ENCODE data around the gene NADSYN1.

The NADSYN1 gene

GRCh38 chr11:71438650-71439049 lies 14.4 kb upstream of the NADSYN1 start:
- H2AFZ ChIP-seq (ENCODE audit: low read length): no peak overlapping the region
- TF ChIP-seq, protein P1, sequence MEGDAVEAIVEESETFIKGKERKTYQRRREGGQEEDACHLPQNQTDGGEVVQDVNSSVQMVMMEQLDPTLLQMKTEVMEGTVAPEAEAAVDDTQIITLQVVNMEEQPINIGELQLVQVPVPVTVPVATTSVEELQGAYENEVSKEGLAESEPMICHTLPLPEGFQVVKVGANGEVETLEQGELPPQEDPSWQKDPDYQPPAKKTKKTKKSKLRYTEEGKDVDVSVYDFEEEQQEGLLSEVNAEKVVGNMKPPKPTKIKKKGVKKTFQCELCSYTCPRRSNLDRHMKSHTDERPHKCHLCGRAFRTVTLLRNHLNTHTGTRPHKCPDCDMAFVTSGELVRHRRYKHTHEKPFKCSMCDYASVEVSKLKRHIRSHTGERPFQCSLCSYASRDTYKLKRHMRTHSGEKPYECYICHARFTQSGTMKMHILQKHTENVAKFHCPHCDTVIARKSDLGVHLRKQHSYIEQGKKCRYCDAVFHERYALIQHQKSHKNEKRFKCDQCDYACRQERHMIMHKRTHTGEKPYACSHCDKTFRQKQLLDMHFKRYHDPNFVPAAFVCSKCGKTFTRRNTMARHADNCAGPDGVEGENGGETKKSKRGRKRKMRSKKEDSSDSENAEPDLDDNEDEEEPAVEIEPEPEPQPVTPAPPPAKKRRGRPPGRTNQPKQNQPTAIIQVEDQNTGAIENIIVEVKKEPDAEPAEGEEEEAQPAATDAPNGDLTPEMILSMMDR (IDR thresholded peaks at IDR 0.05; ENCODE audit: low read length): no peak
- TF ChIP-seq EZH2 (IDR thresholded peaks at IDR 0.05; ENCODE audit: borderline replicate concordance, low read length): no peak
- H3K4me1 ChIP-seq (ENCODE audit: insufficient read depth, low read length, severe bottlenecking): no peaks in the 10 kb centered on the region
- no peak overlapping the region for H3K27ac ChIP-seq (ENCODE audit: low read depth, low read length, poor library complexity, severe bottlenecking)
- H3K27me3 ChIP-seq (ENCODE audit: insufficient read depth, low read length): no peaks in the 10 kb centered on the region
- no peaks in the 10 kb centered on the region for H3K9me3 ChIP-seq (ENCODE audit: low read length)
- H3K4me2 ChIP-seq (ENCODE audit: low read length): no peak overlapping the region
- H3K4me3 ChIP-seq (ENCODE audit: low read depth, low read length, poor library complexity, severe bottlenecking): no peak overlapping the region
- peaks cover 91% of the 10 kb centered on the region for H3K36me3 ChIP-seq (ENCODE audit: insufficient read depth, low read length)
- no peaks in the 10 kb centered on the region for H3F3A ChIP-seq (ENCODE audit: insufficient read depth, low read length)
- no peaks in the 10 kb centered on the region for H4K20me1 ChIP-seq (ENCODE audit: insufficient read depth, low read length)
- no peak overlapping the region for H3K9ac ChIP-seq (ENCODE audit: low read length)
- H3K79me2 ChIP-seq (ENCODE audit: insufficient read depth, low read length): no peaks in the 10 kb centered on the region
- no peaks in the 10 kb centered on the region for H3K9me2 ChIP-seq (ENCODE audit: low read depth, low read length)

DNA sequence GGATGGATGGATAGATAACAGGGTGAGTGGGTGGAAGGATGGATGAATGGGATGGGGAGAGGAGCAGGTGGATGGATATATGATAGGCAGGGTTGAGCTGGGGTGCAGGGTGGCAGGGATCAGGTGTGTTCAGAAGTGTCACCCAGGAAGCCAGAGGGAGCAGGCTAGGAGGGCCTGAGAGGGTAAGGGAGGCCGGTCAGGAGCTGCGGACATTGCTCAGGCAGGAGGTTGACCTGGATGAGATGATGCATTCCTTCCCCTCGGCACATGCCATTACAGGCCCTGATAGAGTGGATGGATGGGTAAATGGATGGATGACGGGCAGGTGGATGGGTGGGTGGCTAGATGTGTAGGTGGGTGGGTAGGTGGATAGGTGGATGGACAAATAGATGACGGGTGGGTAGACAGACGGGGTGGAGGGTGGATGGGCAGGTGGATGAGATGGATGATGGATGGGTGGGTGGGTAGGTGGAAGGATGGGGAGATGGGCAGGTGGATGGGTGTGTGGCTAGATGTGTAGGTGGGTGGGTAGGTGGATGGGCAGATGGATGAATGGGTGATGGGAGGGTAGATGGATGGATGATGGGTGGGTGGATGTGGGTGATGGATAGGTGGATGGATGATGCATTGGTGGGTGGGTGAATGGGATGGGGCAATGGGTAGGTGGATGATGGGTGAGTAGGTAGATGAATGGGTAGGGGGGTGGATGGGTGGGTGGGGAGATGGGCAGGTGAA lies 12.8 kb upstream of the NADSYN1 start:
- Histone ChIP-seq H3K9me2 (ENCODE audit: low read depth, low read length) (no peaks in the 10 kb centered on the region), H3K79me2 (ENCODE audit: insufficient read depth, low read length) (no peaks in the 10 kb centered on the region), H3K4me2 (ENCODE audit: low read length) (no peak overlapping the region), H4K20me1 (ENCODE audit: insufficient read depth, low read length) (no peaks in the 10 kb centered on the region), H3K27ac (ENCODE audit: low read depth, low read length, poor library complexity, severe bottlenecking) (no peak overlapping the region), H3K9ac (ENCODE audit: low read length) (no peak overlapping the region), H3K36me3 (ENCODE audit: insufficient read depth, low read length) (peaks cover 96% of the 10 kb centered on the region), H3K27me3 (ENCODE audit: insufficient read depth, low read length) (no peaks in the 10 kb centered on the region), H3K4me1 (ENCODE audit: insufficient read depth, low read length, severe bottlenecking) (no peaks in the 10 kb centered on the region), H3K4me3 (ENCODE audit: low read depth, low read length, poor library complexity, severe bottlenecking) (no peak overlapping the region), H3K9me3 (ENCODE audit: low read length) (no peaks in the 10 kb centered on the region), H2AFZ (ENCODE audit: low read length) (no peak overlapping the region), H3F3A (ENCODE audit: insufficient read depth, low read length) (no peaks in the 10 kb centered on the region)
- TF ChIP-seq, protein P1 (IDR thresholded peaks at IDR 0.05; ENCODE audit: low read length): no peak
- TF ChIP-seq EZH2 (IDR thresholded peaks at IDR 0.05; ENCODE audit: borderline replicate concordance, low read length): no peak

DNA sequence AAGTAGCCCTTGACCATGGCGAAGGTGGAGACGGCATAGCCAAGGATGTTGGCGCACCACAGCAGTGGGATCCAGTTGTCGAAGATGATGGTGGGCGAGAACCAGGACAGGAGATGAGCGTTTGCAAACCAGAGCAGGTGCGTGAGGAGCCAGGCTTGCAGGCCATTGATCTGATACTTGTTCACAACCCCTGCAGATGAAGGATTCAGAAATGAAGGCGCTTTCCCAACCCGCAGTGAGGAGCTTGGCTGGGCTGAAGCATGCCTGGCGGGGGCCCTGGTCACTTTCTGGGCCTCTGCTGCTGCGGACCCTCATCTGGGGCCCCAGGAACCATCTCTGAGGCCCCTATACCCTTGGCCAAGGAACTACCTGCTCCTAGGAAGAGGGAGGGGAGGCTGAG lies 11.8 kb upstream of the NADSYN1 start:
- H2AFZ ChIP-seq (ENCODE audit: low read length): no peak overlapping the region
- no peaks in the 10 kb centered on the region for H3K4me1 ChIP-seq (ENCODE audit: insufficient read depth, low read length, severe bottlenecking)
- H3K9me2 ChIP-seq (ENCODE audit: low read depth, low read length): no peaks in the 10 kb centered on the region
- H3K9me3 ChIP-seq (ENCODE audit: low read length): no peaks in the 10 kb centered on the region
- no peak overlapping the region for H3K27ac ChIP-seq (ENCODE audit: low read depth, low read length, poor library complexity, severe bottlenecking)
- no peak overlapping the region for H3K4me3 ChIP-seq (ENCODE audit: low read depth, low read length, poor library complexity, severe bottlenecking)
- H3F3A ChIP-seq (ENCODE audit: insufficient read depth, low read length): no peaks in the 10 kb centered on the region
- no peaks in the 10 kb centered on the region for H4K20me1 ChIP-seq (ENCODE audit: insufficient read depth, low read length)
- TF ChIP-seq, protein P1 (IDR thresholded peaks at IDR 0.05; ENCODE audit: low read length): no peak
- TF ChIP-seq EZH2 (IDR thresholded peaks at IDR 0.05; ENCODE audit: borderline replicate concordance, low read length): no peak
- H3K79me2 ChIP-seq (ENCODE audit: insufficient read depth, low read length): no peaks in the 10 kb centered on the region
- H3K27me3 ChIP-seq (ENCODE audit: insufficient read depth, low read length): no peaks in the 10 kb centered on the region
- no peak overlapping the region for H3K9ac ChIP-seq (ENCODE audit: low read length)
- H3K4me2 ChIP-seq (ENCODE audit: low read length): no peak overlapping the region
- H3K36me3 ChIP-seq (ENCODE audit: insufficient read depth, low read length): peaks cover 96% of the 10 kb centered on the region
